Measurements from ENCODE around the gene FEZ2. TPM values are rescaled to one million over a fixed set of nuclear protein-coding genes. Genes with fewer than 3 reads are reported as not detected.

FEZ2 gene
- polyA plus RNA-seq, 1 of the 3 experiments (the other 2 are of a cell fraction) = 37.2 TPM

DNA sequence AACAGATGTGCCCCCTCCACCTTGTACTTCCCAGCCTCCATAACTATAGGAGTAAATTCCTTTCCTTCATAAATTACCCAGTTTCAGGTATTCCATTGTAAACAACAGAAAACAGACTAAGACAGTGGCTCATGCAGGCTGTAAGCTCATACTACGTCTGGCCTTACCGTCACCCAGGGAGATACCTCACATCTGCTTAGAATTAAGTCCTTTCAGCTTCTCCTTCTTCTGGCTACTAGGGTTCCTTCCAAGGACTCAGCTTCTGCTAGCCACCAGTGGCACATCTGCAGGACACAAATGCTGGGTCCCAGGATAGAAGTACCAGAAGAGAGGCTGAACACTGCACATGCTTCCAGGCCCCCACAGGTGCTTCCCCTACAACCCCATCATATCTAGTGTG lies 22.4 kb upstream of the FEZ2 start:
- CTCF ChIA-PET = no interaction called here
- Histone ChIP-seq H3K4me3 (ENCODE audit: low read depth in 2 of 2, low read length in 1 of 2) (no peak overlapping the region), H3K4me1 (ENCODE audit: control insufficient read depth in 1 of 2, insufficient read depth in 2 of 2, low read depth in 1 of 2, low read length in 1 of 2) (peaks cover 0 to under 1% of the 10 kb centered on the region in 2 experiments; a peak in 1 of 4 replicates), H3K4me2 (no peak overlapping the region), H3K27ac (ENCODE audit: low read depth in 2 of 2, low read length in 1 of 2) (no peak overlapping the region), H4K20me1 (ENCODE audit: insufficient read depth) (no peaks in the 10 kb centered on the region), H3K36me3 (replicated peaks in 1 of 2; ENCODE audit: control insufficient read depth in 1 of 2, insufficient read depth in 2 of 2, low read length in 1 of 2) (no peaks in the 10 kb centered on the region), H3K9ac (no peak overlapping the region), H3K27me3 (ENCODE audit: insufficient read depth) (no peaks in the 10 kb centered on the region), H2AFZ (ENCODE audit: low read depth) (no peak overlapping the region), H3K9me3 (peaks cover 4% of the 10 kb centered on the region; the same call in 1 of the 2 replicates), H3F3A (replicated peaks; ENCODE audit: insufficient read depth) (no peaks in the 10 kb centered on the region), H3K79me2 (ENCODE audit: insufficient read depth) (no peaks in the 10 kb centered on the region), H3K9me2 (no peaks in the 10 kb centered on the region)
- WGBS (ENCODE audit: low lambda C conversion rate) = 68% methylated on average over 2 of the region's 2 CpGs
- TF ChIP-seq, protein P1, sequence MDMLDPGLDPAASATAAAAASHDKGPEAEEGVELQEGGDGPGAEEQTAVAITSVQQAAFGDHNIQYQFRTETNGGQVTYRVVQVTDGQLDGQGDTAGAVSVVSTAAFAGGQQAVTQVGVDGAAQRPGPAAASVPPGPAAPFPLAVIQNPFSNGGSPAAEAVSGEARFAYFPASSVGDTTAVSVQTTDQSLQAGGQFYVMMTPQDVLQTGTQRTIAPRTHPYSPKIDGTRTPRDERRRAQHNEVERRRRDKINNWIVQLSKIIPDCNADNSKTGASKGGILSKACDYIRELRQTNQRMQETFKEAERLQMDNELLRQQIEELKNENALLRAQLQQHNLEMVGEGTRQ (IDR thresholded peaks at IDR 0.05; ENCODE audit: borderline replicate concordance, low read depth, low read length) = no peak
- TF ChIP-seq RXRA (IDR thresholded peaks at IDR 0.05; ENCODE audit: borderline replicate concordance, low read depth) (no peak), NFIC (IDR thresholded peaks at IDR 0.05; ENCODE audit: borderline replicate concordance) (no peak), NRF1 (IDR thresholded peaks at IDR 0.05; ENCODE audit: low read depth, low read length) (no peak), RAD21 (IDR thresholded peaks at IDR 0.05; ENCODE audit: low read length) (no peak), TCF12 (IDR thresholded peaks at IDR 0.05) (no peak), JUND (IDR thresholded peaks at IDR 0.05) (no peak), TEAD4 (IDR thresholded peaks at IDR 0.05; ENCODE audit: borderline replicate concordance, insufficient read depth) (no peak), YY1 (IDR thresholded peaks at IDR 0.05; ENCODE audit: low read depth) (no peak), RCOR1 (IDR thresholded peaks at IDR 0.05; ENCODE audit: low read length) (no peak)
- TF ChIP-seq, protein P2, sequence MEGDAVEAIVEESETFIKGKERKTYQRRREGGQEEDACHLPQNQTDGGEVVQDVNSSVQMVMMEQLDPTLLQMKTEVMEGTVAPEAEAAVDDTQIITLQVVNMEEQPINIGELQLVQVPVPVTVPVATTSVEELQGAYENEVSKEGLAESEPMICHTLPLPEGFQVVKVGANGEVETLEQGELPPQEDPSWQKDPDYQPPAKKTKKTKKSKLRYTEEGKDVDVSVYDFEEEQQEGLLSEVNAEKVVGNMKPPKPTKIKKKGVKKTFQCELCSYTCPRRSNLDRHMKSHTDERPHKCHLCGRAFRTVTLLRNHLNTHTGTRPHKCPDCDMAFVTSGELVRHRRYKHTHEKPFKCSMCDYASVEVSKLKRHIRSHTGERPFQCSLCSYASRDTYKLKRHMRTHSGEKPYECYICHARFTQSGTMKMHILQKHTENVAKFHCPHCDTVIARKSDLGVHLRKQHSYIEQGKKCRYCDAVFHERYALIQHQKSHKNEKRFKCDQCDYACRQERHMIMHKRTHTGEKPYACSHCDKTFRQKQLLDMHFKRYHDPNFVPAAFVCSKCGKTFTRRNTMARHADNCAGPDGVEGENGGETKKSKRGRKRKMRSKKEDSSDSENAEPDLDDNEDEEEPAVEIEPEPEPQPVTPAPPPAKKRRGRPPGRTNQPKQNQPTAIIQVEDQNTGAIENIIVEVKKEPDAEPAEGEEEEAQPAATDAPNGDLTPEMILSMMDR (IDR thresholded peaks at IDR 0.05) = no peak
- TF ChIP-seq, protein P3, sequence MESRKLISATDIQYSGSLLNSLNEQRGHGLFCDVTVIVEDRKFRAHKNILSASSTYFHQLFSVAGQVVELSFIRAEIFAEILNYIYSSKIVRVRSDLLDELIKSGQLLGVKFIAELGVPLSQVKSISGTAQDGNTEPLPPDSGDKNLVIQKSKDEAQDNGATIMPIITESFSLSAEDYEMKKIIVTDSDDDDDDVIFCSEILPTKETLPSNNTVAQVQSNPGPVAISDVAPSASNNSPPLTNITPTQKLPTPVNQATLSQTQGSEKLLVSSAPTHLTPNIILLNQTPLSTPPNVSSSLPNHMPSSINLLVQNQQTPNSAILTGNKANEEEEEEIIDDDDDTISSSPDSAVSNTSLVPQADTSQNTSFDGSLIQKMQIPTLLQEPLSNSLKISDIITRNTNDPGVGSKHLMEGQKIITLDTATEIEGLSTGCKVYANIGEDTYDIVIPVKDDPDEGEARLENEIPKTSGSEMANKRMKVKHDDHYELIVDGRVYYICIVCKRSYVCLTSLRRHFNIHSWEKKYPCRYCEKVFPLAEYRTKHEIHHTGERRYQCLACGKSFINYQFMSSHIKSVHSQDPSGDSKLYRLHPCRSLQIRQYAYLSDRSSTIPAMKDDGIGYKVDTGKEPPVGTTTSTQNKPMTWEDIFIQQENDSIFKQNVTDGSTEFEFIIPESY (IDR thresholded peaks at IDR 0.05; ENCODE audit: borderline replicate concordance, low read depth) = no peak
- TF ChIP-seq, protein P4, sequence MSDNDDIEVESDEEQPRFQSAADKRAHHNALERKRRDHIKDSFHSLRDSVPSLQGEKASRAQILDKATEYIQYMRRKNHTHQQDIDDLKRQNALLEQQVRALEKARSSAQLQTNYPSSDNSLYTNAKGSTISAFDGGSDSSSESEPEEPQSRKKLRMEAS (IDR thresholded peaks at IDR 0.05; ENCODE audit: low read depth) = no peak
- no peak for DNase-seq
- POLR2A ChIA-PET = no interaction called here

DNA sequence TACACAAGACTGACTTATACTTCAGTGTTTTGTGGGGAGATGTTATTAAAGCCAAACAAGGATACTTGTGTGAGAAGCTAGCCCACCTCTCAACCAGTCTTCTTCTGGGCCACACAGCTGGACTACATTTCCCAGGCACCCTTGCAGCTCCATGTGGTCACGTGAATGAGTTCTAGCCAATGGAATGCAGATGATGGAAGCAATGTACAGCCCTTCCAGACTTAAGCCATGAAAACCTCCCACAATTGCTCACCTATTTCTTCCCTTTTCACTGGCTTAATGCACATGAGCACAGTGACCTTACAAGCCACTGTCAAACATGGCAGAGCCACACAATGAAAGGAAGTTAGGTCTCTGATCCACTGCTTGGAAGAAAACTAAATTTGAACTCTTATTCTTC lies 20.4 kb upstream of the FEZ2 start:
- Histone ChIP-seq H3K9ac (no peak overlapping the region), H3K4me1 (ENCODE audit: control insufficient read depth in 1 of 2, insufficient read depth in 2 of 2, low read depth in 1 of 2, low read length in 1 of 2) (peaks cover 0 to 4% of the 10 kb centered on the region in 2 experiments; a peak in 1 of 4 replicates), H3K36me3 (replicated peaks in 1 of 2; ENCODE audit: control insufficient read depth in 1 of 2, insufficient read depth in 2 of 2, low read length in 1 of 2) (no peaks in the 10 kb centered on the region), H2AFZ (ENCODE audit: low read depth) (peak overlapping the region; percentile 66; the same call in 1 of the 2 replicates), H3K79me2 (ENCODE audit: insufficient read depth) (no peaks in the 10 kb centered on the region), H3K27ac (ENCODE audit: low read depth in 2 of 2, low read length in 1 of 2) (no peak overlapping the region), H3K27me3 (ENCODE audit: insufficient read depth) (no peaks in the 10 kb centered on the region), H4K20me1 (ENCODE audit: insufficient read depth) (no peaks in the 10 kb centered on the region), H3F3A (replicated peaks; ENCODE audit: insufficient read depth) (no peaks in the 10 kb centered on the region), H3K4me3 (ENCODE audit: low read depth in 2 of 2, low read length in 1 of 2) (no peak overlapping the region), H3K9me3 (no peaks in the 10 kb centered on the region), H3K4me2 (no peak overlapping the region), H3K9me2 (no peaks in the 10 kb centered on the region)
- ChIA-PET POLR2A (no interaction called here), CTCF (interaction anchor here (1.2 kb wide), 2 partner anchors 10 to 22 kb away, joined by 3 read pairs; no protein-coding TSS in a partner anchor)
- 7% methylated on average over 1 of the region's 1 CpG for WGBS (ENCODE audit: low lambda C conversion rate)
- DNase-seq = peak; percentile 73
- no peak for TF ChIP-seq FOXJ3 (CRISPR knock-in tag; IDR thresholded peaks at IDR 0.05)
- TF ChIP-seq, protein P1 (IDR thresholded peaks at IDR 0.05; ENCODE audit: borderline replicate concordance, low read depth, low read length) = peak; percentile 51; the same call in 1 of the 2 replicates
- TF ChIP-seq, protein P5, sequence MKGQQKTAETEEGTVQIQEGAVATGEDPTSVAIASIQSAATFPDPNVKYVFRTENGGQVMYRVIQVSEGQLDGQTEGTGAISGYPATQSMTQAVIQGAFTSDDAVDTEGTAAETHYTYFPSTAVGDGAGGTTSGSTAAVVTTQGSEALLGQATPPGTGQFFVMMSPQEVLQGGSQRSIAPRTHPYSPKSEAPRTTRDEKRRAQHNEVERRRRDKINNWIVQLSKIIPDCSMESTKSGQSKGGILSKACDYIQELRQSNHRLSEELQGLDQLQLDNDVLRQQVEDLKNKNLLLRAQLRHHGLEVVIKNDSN (IDR thresholded peaks at IDR 0.05; ENCODE audit: borderline replicate concordance, low read depth) = peak; percentile 96
